HG03139 (cell line): ENCODE results near the gene TP73.

Experiments
- ATAC-seq: cut with Tn5 transposase; IDR thresholded peaks from one replicate; pipeline ENCODE4 v1.9.1; 2021; ENCODE audit not compliant: unreplicated experiment

The TP73 gene

DNA sequence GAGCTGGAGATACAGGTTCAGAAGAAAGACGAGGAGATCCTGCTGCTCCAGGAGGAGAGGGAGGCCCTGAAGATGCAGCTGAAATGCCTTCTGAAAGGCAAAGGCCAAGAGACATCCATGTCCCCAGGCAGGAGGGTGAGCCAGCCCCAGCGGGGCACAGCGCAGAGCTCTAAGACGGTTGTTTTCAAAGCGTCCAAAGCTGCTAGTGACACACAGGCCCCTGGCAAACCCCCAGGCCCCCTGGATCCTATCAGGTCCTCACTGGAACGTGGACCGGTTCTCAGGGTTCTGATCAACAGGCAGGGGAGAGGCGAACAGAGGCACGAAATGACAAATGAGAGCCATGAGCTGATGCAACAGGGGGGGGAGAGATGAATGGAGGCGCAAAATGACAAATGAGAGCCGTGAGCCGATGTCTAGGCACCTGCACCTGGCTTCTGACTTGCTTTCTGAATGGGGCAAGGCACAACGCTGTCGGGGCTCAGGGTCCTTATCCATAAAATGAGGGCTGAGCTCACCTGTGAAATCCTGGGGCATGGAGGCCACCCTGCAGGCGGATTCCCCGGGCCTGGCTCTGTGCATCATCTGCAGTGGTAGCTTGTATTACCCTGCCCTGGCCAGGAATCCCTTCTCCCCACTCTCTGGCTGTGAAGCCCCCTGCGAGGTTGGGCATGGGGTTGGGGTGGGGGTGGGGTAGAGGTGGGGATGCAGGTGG, 109.1 kb downstream of the TP73 start:
- no peak for ATAC-seq

DNA sequence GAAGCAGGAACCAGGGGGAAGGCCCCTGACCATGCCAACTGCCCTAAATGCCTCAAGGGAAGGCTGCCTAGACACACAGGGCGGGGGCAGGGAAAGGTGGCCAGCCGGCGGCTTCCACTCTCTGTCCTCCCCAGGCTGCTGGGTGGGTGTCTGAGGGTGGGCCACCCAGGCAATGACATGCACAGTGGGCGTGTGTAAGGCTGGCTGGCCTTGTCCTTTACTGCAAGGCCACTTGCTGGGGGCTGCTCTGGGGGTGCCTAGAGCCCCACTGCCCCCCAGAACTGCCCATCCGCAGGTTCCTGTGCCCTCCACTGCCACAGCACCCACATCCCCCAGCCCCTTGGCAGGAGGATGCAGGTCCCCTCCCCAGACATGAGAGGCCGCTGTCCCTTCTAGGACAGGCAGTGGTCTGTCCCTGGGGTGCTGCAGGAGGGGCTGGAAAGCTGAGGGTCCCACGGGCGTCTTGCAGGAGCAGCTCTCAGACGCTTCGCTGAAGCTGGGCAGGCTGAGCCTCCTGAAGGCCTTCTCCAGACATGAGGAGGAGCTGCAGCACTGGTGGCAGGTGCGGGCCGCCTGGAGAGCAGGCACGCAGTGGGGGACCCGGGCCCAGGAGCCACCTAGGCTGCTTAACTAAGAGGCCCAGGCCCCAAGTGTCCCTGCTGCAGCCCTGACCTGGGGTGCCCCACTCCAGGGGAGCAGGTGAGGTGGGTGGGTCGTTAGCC, 110.0 kb downstream of the TP73 start:
- no peak for ATAC-seq

DNA sequence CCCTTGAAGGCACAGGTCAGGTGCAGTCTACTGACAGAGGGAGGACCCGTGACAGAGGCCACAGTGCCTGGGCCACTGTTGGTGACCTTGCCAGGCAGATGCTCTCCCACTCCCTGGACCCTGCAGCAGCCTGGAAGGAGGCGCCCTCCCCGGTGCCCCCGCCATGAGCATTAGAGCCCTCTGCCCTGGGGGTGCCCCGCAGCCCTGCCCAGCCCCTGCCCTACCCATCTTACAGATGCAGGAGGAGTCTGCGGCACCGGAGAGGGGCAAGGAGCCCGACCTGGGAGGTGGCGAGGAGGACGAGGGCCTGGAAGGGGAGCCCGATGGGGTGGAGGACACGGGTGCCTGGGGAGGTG, 110.5 kb downstream of the TP73 start:
- no peak for ATAC-seq

DNA sequence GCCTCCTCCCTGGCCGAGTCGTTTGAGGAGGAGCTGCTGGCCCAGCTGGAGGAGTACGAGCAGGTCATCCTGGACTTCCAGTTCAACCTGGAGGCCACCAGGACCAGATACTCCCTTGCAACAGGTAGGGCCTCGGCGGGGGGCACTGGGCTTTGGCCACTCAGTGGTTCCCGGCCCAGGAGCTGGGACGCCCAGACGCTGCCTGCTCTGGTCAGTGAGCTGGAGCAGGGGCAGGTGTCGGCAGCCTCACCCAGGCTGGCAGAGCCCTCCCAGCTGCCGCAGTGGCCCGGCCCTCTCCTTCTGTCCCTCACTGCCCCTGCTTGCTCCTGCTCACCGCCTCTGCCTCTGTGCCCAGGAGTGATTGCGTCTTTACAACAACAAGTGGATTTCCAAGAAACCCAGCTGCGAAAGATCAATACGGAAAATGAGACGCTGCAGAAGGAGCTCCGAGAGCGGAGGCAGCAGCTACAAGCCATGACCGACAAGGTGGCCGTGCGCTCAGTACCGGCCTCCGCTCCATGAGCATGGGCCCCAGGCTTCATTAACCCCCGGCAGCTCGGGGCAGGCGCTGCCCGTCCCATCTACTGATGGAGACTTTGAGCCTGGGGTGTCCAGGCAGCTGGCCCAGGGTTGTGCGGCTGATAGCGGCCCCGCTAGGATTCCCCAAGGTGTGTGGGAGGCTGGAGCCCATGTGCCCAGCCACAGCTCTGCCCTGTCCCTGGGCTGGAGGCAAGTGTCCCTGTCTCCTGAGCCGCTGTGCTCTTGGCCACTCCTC, 111.2 kb downstream of the TP73 start:
- no peak for ATAC-seq

DNA sequence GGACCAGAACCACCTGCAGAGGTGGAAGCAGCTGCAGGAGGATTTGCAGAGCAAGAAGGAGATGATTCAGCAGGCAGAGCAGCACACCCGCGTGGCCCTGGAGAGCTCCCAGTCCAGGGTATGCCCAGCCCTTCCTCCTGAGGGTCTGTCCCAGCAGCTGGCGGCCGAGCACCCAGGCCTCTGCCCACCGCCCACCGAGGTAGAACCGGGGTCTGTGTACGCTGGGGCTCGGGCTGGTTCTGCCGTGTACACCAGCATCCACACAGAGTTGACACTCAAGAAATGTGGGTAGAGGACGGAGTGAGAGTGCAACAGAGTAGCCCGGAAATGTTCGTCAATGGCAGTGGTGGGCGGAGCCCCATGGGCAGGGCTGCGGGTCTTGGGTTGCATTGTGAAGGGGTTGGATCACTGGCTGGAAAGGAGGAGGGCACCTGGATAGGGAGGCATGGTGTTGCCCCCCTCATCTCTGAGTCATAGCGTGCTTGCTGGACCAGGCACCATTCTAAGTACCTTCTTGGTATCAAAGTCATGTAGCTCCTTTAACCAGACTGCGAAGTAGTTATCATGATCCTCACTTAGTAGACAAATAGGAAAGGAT, 115.1 kb downstream of the TP73 start:
- ATAC-seq: no peak

DNA sequence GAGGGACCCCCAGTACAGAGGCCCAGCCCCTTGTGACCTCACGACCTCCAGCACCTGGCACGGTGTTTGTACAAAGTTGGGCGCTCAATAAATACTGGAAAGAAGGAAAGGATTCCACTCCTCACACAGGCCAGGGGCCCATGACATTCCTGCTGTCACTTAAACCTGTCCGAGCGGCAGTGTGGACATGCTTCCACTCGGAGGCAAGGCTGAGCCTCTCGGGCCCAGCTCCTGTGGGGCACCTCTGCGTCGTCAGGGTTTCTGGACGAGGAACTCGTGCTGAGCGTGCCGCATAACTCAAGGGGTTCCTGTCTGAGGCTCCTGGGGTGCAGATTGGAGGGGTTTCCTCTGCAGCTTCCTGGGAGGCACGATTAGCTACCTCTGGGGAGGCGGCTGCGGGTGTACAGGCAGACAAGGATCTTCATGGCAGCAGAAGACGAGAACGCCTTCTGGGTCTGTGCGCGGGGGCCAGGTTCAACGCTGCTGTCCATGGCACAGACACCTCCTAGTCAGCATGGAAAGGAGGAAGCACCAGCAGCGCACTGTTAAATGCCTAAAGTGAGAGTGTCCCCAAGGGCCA, 116.6 kb downstream of the TP73 start:
- ATAC-seq: no peak

DNA sequence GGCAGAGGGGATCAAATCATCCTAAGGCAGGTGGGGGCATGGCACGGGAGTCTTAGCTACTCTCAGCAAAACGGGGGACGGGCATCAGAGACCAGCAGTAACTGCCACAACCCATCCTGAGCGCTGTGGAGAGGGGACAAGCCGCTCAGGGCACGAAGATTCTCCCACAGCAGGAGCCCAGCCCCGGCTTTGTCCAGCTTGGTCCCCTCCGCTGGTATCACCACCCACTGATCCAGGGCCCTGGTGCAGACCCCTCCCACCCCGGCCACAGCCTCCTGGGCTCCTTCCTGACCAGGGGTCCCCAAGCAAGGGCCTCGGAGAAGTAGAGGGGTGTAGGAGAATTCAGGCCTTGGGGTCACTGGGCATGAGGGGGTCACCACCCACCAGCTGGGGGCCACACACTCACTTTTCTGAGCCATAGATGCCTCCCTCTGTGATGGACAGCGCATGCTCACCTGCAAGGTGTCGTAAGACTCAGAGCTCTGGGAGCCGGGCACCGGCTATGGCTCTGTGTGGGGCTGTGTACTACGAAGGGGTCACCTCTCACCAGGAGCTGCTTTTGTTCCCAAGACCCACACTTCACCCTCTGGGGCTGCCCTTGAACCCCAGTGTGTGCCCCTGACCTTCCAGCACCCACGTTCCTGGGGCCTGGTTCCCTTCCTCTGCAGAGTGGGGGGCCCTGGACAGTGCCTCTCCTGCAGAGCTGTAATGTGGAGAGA, 117.9 kb downstream of the TP73 start:
- no peak for ATAC-seq

DNA sequence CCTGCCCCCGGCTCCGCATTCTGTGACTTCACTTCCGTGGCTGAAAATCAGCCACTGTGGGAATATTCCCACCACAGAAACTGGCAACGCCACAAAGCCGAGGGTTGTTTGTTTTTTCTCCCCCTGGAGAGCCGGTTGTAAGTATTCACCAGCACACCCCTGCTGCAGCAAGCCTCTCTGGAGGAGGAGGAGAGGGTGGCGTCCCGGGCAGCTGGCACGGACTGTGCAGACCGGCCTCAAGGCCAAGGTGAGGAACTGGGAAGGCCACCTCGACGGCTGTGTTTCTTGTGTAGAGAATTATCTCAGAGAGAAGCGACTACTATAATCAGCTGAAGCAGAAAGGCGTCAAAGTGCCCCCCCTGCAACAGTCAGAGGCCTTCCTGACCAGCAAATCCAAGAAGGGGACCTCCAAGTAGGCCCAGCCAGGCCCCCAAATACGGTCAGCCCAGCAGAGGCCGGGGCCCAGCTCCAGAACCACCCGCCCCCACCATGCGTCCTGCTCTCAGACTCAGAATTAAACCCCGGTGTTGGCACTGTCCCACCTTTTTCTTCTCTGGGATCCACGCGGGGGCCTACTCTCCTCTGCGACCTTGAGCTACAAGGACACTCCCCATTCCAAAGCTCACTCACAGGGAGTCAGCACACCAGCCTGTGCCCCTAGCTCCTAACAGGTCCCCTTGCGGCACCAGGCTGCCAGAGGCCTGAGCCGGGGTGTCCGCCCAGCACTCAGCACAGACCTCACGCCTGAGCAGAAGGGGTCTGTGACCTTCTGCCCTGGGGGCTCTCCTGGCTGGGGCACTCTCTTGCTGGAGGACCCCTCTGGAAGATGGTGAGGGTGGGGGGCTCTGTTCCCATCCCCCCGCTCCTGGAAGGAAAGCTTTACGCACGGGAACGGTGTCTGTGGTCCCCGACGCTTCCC, 119.1 kb downstream of the TP73 start:
- ATAC-seq: no peak

DNA sequence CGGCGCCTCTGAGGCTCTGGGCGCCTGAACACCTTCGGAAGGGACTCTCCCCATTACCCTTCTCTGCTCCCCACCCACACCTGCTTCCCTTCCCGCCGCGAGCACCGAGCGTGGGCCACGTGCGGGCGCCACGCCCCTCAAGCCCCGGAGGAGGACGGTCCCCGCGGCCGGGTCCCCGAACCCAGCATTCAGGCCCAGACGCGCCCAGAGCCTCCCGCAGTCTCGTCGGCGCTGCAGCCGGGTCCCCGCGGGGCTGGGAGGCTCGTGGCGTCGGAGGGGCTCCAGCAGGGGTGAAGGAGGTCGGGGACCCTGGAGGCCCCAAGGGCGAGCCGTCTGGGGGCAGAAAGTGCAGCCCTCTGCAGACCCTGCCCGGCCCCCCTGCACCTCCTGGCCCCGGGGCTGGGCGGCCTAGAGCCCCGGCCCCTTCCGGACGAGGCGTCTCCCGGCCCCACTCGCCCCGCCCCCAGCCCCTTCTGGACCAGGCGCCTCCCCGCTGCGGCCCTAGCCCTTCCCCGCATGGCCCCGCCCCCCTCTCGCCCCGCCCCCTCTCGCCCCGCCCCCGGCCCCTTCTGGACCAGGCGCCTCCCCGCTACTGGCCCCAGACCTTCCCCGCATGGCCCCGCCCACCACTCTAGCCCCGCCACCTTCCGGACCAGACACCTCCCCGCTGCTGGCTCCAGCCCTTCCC, 119.9 kb downstream of the TP73 start:
- peak; percentile 65 for ATAC-seq

DNA sequence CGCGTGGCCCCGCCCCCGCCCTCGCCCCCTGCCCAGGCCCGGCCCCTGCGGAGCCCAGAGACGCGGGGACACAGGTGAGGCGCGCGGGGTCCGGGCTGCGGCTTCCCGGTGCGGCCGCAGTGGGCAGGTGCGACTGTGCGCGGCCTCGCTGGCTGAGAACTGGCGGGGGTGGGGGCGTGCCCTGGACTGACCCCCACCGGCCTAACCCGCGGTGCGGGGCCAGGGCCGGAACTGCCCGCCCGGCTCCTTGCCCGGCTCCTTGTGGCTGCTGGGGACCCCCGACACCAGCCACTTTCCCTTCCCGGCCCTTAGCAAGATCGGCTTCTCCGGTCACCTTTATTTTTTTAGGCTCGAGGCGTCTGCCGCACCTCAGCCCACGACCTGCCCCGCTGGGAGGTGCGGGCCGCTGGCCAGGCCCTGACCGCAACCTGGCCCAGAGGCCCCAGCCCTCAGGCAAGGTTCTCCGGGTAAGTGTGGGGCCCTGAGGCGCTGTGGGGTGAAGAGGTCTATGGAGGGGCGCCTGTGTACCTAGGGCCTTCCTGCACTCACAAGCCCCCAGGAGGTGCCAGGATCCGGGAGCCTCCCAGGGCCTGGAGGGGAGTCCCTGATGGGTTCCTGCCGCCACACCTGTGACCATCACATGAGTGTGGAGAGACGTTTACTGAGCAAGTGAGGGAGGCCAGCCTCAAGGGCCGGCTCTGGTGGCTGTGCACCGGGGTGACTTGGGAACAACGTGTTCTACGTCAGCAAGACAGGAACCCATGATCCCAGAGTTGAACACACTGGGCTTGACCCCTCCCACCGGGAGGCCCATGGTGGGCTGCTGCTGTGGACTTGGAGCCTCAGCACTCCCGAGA, 120.6 kb downstream of the TP73 start, which contains the start of gene SMIM1:
SMIM1 (plus strand) TSS at position 35 of the 857 bp plus-strand sequence. CDS start 2,625 bp downstream, outside the sequence.
- ATAC-seq: peak; percentile 4

DNA sequence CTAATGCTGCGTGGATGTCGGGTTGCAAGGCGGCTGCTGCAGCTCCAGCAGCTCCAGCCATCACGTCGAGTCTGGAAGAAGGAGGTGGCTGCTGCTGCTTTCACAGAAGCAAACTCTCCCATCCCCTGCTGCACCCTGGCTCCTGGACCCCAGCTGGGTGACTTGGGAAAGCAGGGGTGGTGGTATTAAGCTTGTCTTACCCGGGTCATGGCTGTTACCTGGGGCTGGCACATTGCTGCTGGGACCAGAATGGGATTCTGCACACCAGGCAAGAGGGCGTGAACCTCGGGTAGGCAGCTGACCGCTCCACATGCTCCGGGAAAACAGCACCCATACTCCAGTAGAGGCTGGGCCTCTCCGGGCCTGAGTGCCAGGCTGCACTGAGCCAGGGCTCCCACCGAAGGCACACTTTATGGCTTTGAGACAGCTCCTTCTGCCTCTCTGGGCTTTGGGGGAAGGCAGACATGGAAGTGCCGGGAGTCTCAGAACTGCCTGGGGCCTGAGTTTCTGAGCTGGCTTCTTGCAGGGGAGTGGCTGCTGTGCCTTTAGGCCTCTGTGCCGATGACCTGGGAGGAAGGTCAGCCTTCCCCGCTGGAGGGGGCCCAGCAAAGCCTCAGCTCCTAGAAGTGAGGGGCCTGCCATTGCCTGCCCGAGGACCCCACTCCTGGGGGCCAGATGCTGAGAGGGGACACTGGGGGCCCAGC, 121.4 kb downstream of the TP73 start:
- no peak for ATAC-seq

DNA sequence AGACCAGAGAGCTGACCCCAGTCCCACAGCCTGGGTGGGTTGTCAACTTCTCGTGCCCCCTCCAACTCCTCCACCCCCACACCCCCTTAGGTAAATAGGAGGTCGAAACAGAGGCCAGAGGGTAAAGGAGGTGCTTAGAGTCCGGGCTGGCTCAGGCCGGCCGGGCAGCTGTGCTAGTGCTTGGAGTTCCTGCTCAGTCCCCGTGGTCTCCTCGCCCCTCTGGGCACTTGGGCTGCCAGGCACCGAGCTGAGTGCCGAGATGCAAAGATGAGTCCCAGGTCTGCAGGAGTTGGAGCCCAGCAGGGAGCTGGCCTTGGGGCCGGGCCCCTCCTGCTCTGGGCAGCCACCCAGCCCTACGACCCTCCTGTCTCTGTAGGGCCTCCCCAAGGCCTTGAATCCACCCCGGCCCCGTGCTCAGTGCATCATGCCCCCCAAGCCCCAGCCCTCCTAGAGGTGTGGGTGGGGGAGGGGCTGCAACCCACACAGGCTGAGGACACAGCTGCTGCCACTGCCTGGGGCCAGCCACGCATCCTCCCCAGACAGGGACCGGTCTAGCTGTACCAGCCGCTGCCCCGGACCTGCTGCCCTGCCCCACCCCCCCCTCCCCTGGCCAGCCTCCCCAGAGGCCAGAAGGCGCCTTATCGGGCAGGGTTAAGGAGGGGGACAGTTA, 122.1 kb downstream of the TP73 start:
- no peak for ATAC-seq

DNA sequence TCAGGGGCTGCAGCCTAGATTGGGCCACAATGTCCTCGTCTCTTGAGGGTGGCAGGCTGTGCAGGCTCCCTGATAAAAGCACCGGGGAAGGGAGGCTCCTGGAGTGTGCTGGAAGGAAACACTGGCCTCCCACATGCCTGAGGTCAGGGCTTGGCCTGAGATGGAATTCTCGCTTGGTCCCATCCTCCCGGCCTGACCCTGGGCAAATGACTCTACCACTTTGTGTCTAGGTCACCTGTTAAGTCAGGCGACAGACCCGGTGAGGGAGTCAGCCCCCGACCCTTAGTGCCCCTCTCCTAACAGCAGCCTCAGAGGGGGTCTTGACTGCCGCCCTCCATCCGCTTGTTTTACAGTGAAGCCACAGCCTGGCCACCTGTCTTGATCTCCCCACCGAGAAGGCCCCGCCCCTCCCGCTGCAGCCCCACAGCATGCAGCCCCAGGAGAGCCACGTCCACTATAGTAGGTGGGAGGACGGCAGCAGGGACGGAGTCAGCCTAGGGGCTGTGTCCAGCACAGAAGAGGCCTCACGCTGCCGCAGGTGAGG, 122.7 kb downstream of the TP73 start:
- ATAC-seq: no peak

DNA sequence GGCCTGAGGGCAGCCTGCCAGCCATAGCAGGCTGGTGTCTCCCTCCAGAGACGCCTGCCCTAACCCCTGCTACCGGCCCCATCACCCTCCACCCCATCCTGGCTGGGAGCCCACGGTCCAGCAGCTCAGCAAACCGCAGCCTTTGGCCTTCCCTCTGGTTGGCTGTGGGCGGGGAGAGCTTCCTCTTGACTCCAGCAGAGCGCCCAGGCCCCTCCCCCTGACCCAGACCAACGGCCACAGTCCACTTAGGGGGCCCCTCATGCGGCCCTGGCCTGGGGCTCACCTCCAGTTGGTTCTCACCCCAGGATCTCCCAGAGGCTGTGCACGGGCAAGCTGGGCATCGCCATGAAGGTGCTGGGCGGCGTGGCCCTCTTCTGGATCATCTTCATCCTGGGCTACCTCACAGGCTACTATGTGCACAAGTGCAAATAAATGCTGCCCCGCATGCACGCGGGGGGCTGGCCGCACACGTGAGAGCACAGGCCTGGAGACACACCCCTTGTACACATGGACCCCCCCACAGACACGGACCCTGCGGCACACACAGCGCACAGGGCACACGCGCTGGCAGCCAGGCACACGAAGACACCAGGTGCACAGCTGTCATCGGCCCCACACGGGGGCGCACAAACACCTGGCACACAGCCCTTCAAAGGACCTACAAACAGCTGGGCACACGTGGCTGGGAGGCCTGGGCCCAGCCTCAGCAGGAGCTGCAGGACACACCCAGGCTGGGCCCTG, 123.3 kb downstream of the TP73 start:
- ATAC-seq: no peak

DNA sequence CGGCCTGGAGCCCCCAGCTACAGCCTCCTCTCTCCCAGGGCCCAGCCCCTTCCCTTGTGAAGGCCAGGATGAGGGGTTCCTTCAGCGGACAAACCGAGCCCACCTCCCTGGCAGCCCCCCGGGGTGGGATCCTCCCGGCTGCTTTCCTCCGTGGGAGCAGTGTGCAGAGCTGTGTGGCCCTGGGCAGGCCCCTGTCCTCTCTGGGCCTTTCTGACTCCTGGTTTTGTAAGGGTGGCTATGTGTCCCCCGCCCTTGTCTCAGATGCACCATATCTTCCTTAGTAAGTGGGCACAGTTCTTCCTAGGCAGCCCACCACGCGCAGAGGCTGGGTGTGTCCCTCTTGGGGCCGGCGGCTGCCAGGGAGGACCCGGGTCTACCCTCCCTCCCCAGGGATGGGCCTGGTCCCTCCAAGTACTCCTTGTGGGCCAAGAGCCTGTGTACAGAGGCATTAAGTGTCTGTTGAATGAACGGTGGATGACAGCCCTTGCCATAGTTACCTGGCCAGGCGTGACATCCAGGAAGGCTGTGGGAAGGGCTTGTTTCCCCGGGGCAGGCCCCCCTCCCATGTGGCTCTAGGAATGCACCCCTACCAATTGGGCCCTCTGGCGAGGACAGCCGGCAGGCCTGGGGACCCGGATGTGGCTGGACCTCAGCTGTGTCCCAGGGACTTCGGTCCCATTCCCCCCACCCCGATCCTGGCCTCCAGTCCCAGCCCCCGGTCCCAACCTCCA, 124.1 kb downstream of the TP73 start:
- ATAC-seq: no peak
